OCI-LY1 (cell line): Measurements from ENCODE around the gene CEP131.

Source experiments
- EZH2 ChIP-seq: fragments of 200-600 bp; sonication (generic), shearing (Covaris generic); IDR thresholded peaks from 2 replicates; pipeline ENCODE4 v1.8.0; 2017; ENCODE audit warnings: borderline replicate concordance, mixed run types, mild to moderate bottlenecking, antibody characterized with exemption, low read length, moderate library complexity, mixed read lengths
- TF ChIP-seq, protein P1 (sequence below): fragments of 200-600 bp; sonication (generic), shearing (Covaris generic); IDR thresholded peaks from 2 replicates; pipeline ENCODE4 v1.5.1; 2017; ENCODE audit warnings: mild to moderate bottlenecking, antibody characterized with exemption, low read length, moderate library complexity, mixed read lengths

- TF ChIP-seq, protein P1, sequence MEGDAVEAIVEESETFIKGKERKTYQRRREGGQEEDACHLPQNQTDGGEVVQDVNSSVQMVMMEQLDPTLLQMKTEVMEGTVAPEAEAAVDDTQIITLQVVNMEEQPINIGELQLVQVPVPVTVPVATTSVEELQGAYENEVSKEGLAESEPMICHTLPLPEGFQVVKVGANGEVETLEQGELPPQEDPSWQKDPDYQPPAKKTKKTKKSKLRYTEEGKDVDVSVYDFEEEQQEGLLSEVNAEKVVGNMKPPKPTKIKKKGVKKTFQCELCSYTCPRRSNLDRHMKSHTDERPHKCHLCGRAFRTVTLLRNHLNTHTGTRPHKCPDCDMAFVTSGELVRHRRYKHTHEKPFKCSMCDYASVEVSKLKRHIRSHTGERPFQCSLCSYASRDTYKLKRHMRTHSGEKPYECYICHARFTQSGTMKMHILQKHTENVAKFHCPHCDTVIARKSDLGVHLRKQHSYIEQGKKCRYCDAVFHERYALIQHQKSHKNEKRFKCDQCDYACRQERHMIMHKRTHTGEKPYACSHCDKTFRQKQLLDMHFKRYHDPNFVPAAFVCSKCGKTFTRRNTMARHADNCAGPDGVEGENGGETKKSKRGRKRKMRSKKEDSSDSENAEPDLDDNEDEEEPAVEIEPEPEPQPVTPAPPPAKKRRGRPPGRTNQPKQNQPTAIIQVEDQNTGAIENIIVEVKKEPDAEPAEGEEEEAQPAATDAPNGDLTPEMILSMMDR, result no peak
- TF ChIP-seq EZH2, result no peak
Observed at GRCh38 chr17:81207610-81208581, 14.9 kb downstream of the CEP131 start.
